Stimulated activated CD4-positive, alpha-beta T cell treated with anti-CD3 and anti-CD28 coated beads, Interleukin-12 subunit alpha, Interleukin-12 subunit beta, amount 100 ng/mL, for 24 hours (primary cell): ENCODE data around the gene COA1.
"Not testable (repeated sequence)": the region's sequence is repeated elsewhere in the genome, so short reads cannot be mapped to it uniquely, and the experiment has no call there.

Source experiments
- DNase-seq, 2 experiments: peaks; one replicate each; pipeline ENCODE4 v3.0.0-alpha.2; 2020; ENCODE audit warnings: low read depth in 2 of 2

The COA1 gene

DNA sequence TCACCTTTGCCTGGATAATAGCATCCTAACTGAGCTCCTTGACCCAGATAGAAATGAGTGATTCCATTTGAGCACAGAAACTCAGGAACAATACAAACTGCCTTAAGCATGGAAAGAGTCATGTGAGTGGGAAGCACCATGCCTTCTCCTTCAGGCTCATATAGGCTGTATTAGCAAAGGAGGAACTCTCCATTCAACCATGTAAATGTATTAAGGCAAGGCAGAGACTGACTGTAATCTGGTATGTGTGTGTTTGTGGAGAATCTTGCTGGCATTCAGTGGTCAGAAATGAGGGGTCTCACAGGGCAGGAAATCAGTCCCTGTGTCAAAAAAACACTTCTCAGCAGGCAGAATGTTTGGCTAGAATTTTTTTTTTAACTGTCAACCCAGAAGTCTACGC, 40.2 kb downstream of the COA1 start:
- no peak for DNase-seq

DNA sequence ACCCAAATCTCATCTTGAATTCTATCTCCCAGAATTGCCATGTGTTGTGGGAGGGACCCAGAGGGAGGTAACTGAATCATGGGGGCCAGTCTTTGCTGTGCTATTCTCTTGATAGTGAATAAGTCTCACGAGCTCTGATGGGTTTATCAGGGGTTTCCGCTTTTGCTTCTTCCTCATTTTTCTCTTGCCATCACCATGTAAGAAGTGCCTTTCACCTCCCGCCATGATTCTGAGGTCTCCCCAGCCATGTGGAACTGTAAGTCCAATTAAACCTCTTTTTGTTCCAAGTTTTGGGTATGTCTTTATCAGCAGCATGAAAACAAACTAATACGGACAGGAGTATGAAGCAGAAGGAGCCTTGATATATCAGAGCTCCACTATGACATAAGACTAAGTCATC, 41.5 kb downstream of the COA1 start:
- DNase-seq = not testable (repeated sequence)

DNA sequence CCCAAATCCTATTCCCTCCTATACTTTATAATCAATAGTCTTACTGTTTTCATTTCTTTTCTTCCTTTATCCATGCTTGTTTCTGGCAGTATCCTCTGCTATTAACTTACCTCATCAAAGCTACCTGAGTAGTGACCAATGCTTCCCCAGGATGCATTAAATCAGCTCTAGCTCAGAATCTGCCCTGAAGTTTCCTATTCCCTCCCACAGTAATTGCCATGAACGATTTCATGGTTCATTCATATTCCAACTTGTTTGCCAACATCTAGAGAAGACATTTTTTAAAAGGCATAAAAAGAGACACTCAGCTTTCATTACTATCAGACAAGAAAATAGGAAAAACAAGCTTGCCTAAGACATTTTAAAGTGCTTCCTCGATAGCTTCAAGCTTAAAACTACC, 42.3 kb downstream of the COA1 start:
- DNase-seq = no peak

DNA sequence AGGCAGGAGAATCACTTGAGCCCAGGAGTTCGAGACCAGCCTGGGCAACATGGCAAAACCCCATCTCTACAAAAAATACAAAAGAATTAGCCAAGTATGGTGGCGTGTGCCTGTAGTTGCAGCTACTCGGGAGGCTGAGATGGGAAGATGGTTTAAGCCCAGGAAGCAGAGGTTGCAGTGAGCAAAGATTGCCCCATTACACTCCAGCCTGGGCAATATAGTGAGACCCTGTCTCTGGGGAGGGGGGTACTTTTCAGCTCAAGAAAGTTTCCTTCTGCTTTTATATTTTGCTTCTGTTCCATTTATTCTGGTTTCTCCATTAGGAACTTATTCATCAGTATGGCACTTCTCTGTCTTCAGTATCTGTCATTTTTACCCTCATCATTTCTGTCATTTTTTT, 48.6 kb downstream of the COA1 start:
- no peak for DNase-seq

DNA sequence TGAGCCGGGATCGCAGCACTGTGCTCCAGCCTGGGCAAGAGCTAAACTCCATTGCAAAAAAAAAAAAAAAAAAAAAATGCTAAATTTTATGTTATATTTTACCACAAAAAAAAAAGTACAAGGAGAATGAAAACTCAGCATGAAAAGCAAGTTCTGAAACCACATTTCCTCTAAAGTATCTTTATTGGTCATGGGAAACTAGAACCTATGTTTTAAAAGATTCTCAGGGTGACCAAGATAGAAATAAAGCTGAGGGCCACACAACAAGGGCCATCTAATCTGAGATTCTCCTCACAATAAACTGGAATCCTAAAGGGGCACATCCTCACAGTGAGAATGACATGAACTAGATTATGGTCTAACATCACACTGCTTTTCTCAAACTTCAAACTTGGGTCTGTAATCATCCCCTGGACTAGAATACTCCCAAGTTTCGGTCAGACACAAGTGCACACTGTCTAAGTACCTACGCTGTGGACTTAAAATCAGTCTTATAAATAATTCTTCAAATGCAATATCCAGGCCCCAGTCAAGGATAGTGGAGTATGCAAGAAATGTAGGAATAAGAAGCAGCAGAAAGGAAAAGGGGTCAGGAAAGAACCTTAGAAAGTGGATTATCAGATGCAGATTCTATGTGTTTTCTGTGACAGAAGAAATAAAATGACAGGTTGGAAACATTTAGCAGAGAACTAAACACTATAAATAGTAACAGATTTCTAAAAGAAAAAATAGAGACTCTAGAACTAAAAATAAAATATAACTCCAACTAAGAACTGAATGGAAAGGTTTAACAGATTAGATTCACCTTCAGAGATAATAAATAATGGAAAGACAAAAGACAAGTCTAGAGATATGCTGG, 49.9 kb downstream of the COA1 start:
- DNase-seq = no peak

DNA sequence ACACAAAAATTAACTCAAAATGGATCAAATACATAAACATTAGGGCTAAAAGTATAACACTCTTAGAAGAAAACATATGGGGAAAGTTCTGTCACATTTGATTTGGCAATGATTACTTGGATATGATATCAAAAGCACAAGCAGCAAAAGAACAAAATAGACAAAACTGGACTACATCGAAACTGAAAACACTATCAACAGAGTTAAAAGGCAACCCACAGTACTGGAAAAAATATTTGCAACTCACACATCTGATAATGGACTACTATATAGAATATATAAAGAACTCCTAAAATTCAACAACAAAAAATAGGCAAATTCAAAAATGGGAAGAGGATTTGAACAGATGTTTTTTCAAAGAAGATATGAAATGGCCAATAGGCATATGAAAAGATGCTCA, 51.0 kb downstream of the COA1 start:
- DNase-seq = no peak

DNA sequence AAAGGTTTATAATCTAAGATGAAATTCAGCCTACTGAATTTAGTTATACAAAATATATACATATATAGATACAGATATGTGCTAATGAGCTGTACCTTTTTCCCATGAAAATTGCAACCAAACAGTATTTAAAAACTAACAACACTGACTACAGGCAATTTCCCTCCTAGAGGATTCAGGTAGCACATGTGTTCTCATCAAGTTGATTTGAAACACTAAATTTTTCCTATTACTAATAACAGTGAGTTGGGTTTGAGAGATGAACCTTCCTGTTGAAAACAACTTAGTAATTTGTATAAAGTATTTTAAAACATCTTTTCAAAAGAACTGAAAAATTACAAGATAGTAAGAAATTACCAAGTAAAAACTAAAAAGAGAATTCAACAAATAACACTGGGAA, 51.5 kb downstream of the COA1 start:
- no peak for DNase-seq

DNA sequence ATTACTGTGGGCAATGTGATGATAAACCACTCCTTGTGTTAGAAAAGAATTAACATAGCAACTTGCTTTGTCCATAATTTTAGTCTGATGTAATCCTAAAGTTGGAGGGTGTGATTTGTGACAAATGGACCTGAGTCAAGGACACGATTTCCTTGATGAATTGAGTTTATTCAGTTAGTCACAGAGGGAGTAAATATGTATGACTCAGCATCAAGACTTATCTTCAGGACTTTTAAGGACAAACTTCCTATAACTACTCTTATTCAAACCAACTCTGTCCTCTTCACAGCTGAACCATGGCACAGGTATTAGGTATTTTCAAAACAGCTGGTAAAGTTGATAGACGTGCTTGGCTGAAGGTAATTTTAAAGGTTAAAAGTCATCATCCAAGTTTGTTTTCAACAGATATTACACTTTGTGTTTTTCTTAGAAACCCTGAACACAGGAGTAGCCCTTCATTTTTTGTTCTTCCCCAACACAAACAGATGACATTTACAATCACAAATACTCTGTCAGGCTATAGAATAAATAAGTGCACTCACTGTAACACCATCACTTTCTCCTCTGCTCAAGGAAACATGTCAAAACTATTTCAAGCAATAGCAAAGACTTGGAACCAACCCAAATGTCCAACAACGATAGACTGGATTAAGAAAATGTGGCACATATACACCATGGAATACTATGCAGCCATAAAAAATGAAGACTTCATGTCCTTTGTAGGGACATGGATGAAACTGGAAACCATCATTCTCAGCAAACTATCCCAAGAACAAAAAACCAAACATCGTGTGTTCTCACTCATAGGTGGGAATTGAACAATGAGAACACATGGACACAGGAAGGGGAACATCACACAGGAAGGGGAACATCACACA, 54.5 kb downstream of the COA1 start:
- no peak for DNase-seq

DNA sequence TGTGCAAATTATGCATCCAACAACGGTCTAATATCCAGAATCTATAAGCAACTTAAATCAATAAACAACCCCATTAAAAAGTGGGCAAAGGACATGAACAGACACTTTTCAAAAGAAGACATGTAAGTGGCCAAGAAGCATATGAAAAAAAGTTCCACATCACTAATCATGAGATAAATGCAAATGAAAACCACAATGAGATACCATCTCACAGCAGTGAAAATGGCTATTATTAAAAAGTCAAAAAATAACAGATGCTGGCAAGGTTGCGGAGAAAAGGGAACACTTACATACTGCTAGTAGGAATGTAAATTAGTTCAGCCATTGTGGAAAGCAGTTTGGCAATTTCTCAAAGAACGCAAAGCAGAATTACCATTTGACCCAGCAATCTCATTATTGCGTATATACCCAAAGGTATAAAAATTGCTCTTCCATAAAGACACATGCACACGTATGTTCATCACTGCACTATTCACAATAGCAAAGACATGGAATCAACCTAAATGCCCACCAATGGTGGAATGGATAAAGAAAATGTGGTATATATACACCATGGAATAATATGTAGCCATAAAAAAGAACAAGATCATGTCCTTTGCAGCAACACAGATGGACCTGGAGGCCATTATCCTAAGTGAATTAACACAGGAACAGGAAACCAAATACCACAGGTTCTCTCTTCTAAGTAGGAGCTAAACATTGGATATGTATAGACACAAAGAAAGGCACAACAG, 55.9 kb downstream of the COA1 start:
- DNase-seq = not testable (repeated sequence)

DNA sequence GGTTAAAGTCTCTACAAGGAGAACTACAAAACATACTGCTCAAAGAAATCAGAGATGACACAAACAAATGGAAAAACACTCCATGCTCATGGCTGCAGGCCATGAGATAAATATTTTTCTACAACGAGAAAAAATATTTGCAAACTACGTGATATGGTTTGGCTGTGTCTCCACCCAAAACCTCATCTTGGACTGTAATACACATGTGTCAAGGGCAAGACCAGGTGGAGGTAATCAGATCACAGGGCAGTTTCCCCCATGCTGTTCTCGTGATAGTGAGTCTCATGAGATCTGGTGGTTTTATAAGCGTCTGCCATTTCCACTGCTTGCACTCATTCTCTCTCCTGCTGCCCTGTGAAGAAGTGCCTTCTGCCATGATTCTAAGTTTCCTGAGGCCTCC, 57.8 kb downstream of the COA1 start:
- no peak for DNase-seq

DNA sequence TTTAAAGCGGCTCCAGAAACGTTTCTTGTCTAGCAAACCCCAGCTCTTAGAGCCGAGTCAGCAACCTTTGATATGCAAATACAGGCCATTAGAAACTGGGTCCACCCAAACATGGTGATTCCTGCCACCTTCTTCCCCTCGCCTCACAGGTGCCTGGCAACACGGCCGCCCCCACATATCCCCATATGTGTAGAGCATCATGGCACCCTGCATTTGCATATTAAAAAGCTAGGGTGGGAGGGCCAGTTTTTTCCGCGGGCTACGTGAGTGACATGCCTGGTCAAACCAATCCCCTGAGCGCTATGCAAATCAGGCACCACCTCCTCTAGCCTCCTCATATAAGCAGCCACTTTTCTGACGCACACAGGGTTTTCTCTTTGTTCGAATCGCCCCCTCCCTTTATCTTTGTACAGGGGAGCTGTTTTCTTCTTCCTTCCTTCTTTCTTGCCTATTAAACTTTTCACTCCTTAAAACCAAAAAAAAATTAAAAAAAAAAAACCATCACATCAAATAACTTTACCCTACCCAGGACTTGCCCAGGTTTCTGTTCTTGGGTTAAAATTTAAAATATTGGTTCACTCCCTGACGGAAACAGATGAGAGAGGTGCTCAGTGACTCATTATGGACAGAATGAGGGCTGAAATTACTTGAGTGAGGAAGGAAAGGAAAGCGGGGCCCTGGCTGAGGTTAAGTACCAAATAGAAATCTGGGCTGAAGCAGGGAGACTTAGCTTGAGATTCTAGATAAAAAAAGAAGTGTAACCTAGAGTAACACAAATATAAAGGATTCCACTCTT, 59.8 kb downstream of the COA1 start:
- DNase-seq = peak; percentile 64 to 74

DNA sequence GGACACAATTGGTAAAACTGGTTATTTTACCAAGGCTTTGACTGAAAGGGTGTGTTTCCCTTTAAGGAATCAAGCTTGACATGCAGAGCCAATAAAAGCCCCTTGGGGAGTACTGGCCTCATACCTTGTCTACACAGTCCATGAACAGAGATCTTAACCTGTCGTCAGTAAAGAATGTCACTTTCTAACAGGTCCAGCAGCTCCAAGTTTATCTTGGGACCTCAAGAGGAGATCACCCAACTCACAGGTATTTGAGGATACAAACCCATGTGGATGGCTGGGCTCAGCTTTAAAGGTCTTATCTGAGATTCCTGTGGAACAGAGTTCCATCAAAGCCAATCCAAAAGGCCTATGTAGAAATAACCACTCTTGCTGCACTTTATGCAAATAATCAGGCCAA, 61.3 kb downstream of the COA1 start:
- DNase-seq = no peak

DNA sequence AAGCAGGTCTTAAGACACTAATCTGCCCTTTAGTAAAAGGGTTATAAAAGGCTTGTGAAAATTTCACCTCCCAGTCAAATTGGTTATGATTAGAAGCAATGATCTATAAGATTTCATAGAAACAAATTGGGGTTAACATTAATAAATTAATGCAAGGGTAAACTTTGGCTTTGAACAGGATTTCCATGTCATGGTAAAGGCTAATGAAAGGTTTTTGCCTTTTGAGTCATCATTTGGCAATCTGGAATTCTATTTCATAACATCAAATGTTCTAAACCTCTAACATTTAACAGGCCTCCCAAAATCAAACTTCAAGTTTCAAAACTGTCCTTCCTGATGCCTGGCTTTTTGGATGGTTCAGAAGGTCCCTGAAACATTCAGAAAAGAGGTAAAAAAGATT, 62.4 kb downstream of the COA1 start:
- no peak for DNase-seq

DNA sequence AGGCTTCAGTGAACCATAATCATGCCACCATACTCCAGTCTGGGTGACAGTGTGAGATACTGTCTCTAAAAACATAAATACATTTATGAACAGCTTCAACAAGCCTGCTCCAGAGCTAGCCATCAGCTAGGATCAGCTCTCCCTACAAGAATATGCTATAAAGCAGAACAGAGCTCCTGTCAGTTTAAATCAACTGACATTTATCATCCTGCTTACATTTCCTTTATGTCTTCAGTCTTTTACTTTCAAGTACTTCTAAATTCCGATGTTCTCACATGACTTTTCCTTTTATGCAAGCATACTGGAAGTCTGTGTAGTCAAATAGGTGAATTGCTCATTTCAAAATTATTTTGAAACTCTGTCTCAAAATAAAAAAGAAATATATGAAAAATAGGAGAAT, 64.6 kb downstream of the COA1 start:
- no peak for DNase-seq

DNA sequence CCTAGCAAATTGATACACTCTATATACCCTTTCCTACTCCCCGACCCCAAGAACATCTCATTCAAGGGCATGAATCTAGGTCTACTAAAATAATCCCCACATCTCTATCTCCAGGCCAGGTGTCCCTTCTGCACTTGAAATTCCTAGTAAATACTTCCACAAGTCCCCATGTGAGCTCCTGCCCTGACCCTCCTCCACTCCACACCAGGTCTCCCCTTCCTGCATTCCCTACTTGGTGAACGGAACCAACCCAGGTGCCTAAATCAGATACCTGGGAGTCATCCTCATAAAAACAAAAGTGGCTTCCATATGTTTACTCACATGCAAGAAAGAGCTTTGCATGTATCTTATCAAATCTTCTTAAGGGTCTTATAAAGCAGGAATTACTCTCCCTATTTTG, 69.2 kb downstream of the COA1 start:
- no peak for DNase-seq

DNA sequence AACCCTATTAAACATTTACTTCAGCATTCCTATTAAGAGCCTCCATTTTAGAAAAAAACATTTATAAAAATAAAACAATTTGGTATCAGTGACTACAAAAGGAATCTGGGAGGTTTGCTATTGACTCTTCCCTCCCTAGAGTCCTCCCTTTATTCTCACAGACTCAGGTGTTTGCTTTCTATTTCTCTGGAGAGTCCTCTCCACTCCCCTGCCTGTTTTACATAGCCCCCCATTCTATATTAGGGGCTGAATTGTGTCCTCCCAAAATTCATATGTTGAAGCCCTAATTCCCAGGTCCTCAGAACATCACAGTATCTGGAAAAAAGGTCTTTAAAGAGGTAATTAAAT, 69.8 kb downstream of the COA1 start:
- no peak for DNase-seq

DNA sequence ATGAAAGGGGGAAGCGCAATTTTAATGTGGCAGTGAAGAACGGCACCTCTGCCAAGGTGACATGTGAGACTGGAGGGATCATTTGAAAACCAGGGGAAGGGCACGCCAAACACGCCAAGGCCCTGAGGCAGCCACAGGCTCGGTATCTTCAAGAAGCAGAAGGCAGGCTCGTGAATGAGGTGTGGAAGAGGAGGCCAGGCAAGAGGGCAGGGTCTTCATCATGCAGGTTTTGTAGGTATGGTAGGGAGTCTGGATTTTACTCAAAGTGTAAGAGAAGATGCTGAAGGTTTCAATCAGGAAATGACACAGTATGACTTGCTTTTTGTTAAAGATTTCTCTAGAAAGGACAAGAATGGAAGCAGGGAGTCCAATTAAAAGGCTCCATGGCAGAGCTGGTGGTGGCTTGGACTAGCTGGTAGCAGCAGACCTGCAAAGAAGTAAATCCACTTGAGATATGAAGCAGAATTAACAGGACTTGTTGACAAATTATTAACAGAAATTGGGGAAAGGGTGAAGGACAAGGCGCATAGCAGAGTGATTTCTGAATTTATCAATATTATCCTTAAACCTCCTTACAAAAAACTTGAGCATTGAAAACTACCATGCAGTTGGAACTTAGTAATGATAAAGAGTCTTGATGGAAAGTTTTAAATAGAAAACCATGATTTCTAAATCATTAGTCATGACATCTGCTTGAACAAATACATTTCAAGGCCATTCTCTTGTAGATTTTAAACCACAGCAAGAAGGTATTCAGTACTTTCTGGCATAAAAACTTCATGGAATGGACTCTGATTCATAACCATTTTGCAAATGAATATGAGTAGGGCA, 70.4 kb downstream of the COA1 start:
- DNase-seq = no peak

DNA sequence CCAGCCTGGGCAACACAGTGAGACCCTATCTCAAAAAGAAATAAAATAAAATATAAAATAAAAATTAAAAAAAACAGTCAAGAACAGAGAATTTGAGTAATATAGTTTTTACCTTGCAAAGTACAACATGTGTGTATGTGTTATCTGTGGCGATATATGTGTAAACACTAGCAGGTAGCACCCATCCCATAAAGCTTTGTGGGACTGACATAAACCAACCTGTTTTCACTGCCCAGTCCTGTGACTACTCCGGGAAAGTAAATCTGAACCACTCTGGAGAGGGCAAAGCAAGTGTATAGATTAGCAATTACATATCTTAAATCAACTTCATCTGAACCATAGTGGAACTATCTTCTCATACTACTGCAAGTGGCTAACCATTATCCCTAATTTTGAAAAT, 72.3 kb downstream of the COA1 start:
- no peak for DNase-seq

DNA sequence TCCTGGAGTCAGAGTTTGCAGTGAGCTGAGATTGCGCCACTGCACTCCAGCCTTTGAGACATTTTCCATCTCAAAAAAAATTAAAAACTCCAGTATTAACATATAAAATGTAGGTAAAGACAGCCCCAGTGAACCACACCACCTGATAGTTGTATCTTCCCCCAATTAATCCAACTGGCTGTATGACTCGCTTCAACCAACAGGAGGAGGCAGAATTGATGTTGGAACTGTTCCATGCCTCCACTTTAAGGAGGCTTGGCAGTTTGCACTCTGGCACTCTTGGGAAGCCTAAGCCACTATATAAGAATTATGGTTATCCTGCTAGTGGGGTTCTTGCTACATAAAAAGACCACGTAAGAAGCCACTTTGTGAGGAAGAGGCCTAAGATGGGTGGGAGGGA, 73.7 kb downstream of the COA1 start:
- DNase-seq = no peak

DNA sequence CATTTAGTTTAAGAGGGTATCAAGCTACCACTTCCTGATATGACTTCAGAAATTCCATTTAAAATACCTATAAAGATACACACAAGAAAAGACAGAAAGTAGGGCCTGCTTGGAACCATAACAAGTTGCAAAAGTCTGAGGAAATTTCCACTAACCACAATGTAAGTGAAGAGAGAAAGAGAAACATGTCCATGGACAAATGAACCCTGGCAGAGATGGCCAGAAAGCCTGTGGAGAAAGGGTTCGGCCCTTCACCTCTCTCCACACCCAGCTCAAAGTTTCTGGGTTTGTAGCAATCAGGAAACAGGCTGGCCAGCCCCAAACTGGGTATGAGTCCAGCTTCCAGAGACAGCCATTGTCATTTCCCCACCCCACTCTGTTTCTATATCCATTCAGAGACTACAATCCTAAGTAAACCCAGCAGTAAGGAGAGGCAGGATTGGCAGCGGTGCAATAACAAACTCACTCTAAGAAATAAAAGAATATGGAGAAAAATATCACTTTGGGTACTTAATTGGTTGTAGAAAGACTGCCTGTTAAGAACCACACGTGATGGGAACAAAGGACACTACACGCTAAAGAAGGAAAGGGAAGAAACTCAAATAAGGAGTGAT, 75.3 kb downstream of the COA1 start:
- DNase-seq = no peak
